ENCODE results near the gene ZNF836. TPM values are rescaled to one million over a fixed set of nuclear protein-coding genes. Genes with fewer than 3 reads are reported as not detected.

ZNF836 gene
- total RNA-seq, 1 donor from 2014 or later = 8.1 TPM

DNA sequence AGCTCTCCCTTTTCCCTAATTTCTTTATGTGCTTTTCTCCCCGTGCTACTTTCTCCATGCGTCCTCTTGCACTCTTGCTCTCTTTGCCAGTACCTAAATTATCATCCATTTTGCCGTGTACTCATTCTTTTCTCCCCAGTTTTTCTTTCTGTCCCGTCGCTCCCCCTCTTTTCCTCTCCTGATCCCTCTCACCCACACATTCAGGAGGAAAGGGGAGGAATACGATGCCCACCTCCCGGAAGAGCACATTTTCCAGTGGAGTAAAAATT lies 32.5 kb downstream of the ZNF836 start:
- H3K27ac ChIP-seq (replicated peaks) = peak overlapping the region; percentile 97
- no peaks in the 10 kb centered on the region for H3K27me3 ChIP-seq (ENCODE audit: low read depth)
- no peaks in the 10 kb centered on the region for H3K9me3 ChIP-seq (replicated peaks)
- intact Hi-C loops (cut with micrococcal nuclease) = loop anchor here (2.0 kb wide), 1 partner anchor 98 kb away; no protein-coding TSS in a partner anchor
- H3K4me3 ChIP-seq = peak overlapping the region; percentile 89
- peaks cover 27% of the 10 kb centered on the region for H3K4me1 ChIP-seq
- H3K36me3 ChIP-seq = no peaks in the 10 kb centered on the region
- DNase-seq = no peak
- TF ChIP-seq, protein P1, sequence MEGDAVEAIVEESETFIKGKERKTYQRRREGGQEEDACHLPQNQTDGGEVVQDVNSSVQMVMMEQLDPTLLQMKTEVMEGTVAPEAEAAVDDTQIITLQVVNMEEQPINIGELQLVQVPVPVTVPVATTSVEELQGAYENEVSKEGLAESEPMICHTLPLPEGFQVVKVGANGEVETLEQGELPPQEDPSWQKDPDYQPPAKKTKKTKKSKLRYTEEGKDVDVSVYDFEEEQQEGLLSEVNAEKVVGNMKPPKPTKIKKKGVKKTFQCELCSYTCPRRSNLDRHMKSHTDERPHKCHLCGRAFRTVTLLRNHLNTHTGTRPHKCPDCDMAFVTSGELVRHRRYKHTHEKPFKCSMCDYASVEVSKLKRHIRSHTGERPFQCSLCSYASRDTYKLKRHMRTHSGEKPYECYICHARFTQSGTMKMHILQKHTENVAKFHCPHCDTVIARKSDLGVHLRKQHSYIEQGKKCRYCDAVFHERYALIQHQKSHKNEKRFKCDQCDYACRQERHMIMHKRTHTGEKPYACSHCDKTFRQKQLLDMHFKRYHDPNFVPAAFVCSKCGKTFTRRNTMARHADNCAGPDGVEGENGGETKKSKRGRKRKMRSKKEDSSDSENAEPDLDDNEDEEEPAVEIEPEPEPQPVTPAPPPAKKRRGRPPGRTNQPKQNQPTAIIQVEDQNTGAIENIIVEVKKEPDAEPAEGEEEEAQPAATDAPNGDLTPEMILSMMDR (IDR thresholded peaks at IDR 0.05; ENCODE audit: borderline replicate concordance) = no peak

DNA sequence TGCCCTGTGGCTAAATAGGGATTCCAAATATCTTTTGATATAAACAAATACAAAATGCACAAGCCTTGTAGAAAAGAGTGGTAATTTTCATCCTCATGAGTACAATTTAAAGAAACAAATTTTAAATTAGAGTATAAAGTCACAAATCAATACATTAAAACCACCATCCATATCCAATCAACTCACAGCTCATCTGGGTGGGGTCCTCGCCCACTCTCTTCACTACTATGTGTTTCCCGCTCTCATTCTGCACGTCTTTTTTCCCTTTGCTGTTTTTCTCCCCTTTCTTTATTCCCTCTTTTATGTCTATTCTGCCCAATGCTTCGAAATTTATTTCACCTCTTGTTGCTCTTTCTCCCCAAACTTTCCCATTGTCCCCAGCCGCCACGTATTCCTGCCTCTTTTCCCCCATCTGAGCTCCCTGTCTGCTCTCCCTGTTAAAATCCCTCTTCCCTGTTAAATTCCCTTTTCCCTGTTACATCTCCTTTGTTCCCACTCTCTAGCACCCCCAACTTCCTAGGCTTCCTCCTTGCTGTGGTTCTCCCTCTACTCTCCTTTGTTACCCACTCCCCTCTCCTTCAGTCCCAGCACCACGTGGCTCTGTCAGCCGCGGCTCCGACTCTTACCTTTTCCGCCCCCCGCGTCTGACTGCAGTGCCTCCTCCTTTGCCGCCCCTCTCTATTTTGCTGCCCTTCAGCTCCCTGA lies 33.0 kb downstream of the ZNF836 start:
- Histone ChIP-seq H3K36me3 (no peaks in the 10 kb centered on the region), H3K27ac (replicated peaks) (peak overlapping the region; percentile 97), H3K27me3 (ENCODE audit: low read depth) (no peaks in the 10 kb centered on the region), H3K4me1 (peaks cover 27% of the 10 kb centered on the region), H3K9me3 (replicated peaks) (no peaks in the 10 kb centered on the region), H3K4me3 (peak overlapping the region; percentile 89)
- no peak for DNase-seq
- TF ChIP-seq, protein P1 (IDR thresholded peaks at IDR 0.05; ENCODE audit: borderline replicate concordance) = no peak
- intact Hi-C loops (cut with micrococcal nuclease) = loop anchor here (2.0 kb wide), 1 partner anchor 98 kb away; no protein-coding TSS in a partner anchor

DNA sequence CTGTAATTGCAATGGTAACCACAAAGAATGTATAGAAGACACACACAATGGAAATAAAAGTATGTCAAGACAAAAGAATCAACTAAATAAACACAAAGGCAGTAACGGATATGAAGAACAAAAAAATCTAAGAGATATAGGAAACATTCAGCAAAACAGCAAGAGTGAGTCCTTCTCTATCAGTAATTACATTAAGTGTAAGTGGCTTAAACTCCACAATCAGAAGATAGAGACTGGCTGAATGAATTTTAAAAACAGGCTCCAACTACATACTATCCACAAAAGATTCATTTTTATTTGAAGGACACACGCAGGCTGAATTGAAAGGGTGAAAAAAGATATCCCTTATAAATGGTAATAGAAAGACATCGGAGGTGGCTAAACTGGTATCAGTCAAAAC lies 51.1 kb downstream of the ZNF836 start:
- intact Hi-C loops (cut with micrococcal nuclease) = no loop called here
- TF ChIP-seq, protein P1 (IDR thresholded peaks at IDR 0.05; ENCODE audit: borderline replicate concordance) = no peak
- H3K9me3 ChIP-seq (replicated peaks) = peaks cover 100% of the 10 kb centered on the region
- no peak overlapping the region for H3K4me3 ChIP-seq
- no peaks in the 10 kb centered on the region for H3K4me1 ChIP-seq
- H3K36me3 ChIP-seq = peaks cover 100% of the 10 kb centered on the region
- H3K27me3 ChIP-seq (ENCODE audit: low read depth) = no peaks in the 10 kb centered on the region
- H3K27ac ChIP-seq (replicated peaks) = no peak overlapping the region
- no peak for DNase-seq

DNA sequence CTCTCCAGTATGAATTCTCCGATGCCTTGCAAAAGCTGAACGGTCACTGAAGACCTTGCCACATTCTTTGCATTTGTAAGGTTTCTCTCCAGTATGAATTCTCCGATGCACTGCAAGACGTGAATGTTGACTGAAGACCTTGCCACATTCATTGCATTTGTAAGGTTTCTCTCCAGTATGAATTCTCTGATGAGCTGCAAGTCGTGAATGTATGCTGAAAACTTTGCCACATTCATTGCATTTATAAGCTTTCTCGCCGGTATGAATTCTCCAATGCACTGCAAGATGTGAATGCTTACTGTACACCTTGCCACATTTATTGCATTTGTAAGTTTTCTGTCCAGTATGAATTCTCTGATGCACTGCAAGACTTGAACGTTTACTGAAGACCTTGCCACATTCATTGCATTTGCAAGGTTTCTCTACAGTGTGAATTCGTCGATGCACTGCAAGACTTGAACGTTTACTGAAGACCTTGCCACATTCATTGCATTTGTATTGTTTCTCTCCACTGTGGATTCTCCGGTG lies 55.8 kb downstream of the ZNF836 start:
- Histone ChIP-seq H3K27me3 (ENCODE audit: low read depth) (no peaks in the 10 kb centered on the region), H3K36me3 (peaks cover 74% of the 10 kb centered on the region), H3K27ac (replicated peaks) (no peak overlapping the region), H3K4me3 (no peak overlapping the region), H3K9me3 (replicated peaks) (peaks cover 100% of the 10 kb centered on the region), H3K4me1 (no peaks in the 10 kb centered on the region)
- TF ChIP-seq, protein P1 (IDR thresholded peaks at IDR 0.05; ENCODE audit: borderline replicate concordance) = no peak
- intact Hi-C loops (cut with micrococcal nuclease) = no loop called here
- DNase-seq = no peak

DNA sequence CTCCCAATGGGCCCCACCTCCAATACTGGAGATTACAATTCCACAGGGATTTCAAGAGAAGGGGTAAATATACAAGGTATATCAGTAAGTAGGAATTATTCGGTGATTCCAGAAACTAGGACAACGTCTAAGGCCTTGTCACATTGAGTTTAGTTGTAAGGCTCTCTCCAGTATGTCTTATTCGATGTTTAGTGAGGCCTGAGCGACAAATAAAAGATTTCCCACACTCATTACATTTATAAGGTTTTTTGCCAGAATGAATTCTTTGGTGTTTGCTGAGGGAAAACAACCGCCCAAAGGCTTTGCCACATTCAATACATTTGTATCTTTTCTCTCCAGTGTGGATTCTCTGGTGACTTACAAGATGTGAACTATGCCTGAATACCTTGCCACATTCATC lies 56.7 kb downstream of the ZNF836 start:
- H3K36me3 ChIP-seq = peaks cover 65% of the 10 kb centered on the region
- TF ChIP-seq, protein P1 (IDR thresholded peaks at IDR 0.05; ENCODE audit: borderline replicate concordance) = no peak
- no peaks in the 10 kb centered on the region for H3K27me3 ChIP-seq (ENCODE audit: low read depth)
- no peak overlapping the region for H3K27ac ChIP-seq (replicated peaks)
- no peak for DNase-seq
- H3K4me3 ChIP-seq = no peak overlapping the region
- no peaks in the 10 kb centered on the region for H3K4me1 ChIP-seq
- H3K9me3 ChIP-seq (replicated peaks) = peaks cover 100% of the 10 kb centered on the region
- intact Hi-C loops (cut with micrococcal nuclease) = no loop called here

Data from left ventricle myocardium inferior (tissue), 1 donor.